DMS 273 treated with DMSO at 0.1 percent for 48 hours (cell line): ENCODE results near the gene SMAD3.
"Not testable (repeated sequence)": the region's sequence is repeated elsewhere in the genome, so short reads cannot be mapped to it uniquely, and the experiment has no call there.

Experiments
- DNase-seq: peaks from one replicate; lab custom pipeline; 2025; lab: John Stamatoyannopoulos, UW

SMAD3 gene

GRCh38 chr15:67063689-67064606 is 1.5 kb upstream of the SMAD3 start:
- DNase-seq, result no peak

GRCh38 chr15:67064607-67065530 is 533 bp upstream of the SMAD3 start:
- no peak for DNase-seq

- no peak for DNase-seq
These were observed 898 bp downstream of the SMAD3 start for GRCh38 chr15:67066041-67066958.

GRCh38 chr15:67066959-67067853 is 1.8 kb downstream of the SMAD3 start:
- DNase-seq, result peak; percentile 16

- DNase-seq, result no peak
These were observed 2.6 kb downstream of the SMAD3 start for GRCh38 chr15:67067930-67068551.

GRCh38 chr15:67068710-67069400 is 3.5 kb downstream of the SMAD3 start:
- no peak for DNase-seq

- no peak for DNase-seq
These were observed 4.7 kb downstream of the SMAD3 start for GRCh38 chr15:67070150-67070549.

- DNase-seq, result no peak
These were observed 5.7 kb downstream of the SMAD3 start for GRCh38 chr15:67070892-67071664.

- DNase-seq, result no peak
These were observed 7.0 kb downstream of the SMAD3 start for GRCh38 chr15:67072442-67072841.

- DNase-seq, result no peak
These were observed 7.6 kb downstream of the SMAD3 start for GRCh38 chr15:67072958-67073357.

- no peak for DNase-seq
These were observed 9.5 kb downstream of the SMAD3 start for GRCh38 chr15:67074886-67075229.

- not testable (repeated sequence) for DNase-seq
These were observed 10.2 kb downstream of the SMAD3 start for GRCh38 chr15:67075555-67076135.

GRCh38 chr15:67076147-67076843 is 10.9 kb downstream of the SMAD3 start:
- DNase-seq, result no peak

GRCh38 chr15:67077641-67078215 is 12.3 kb downstream of the SMAD3 start:
- no peak for DNase-seq

- no peak for DNase-seq
These were observed 14.0 kb downstream of the SMAD3 start for GRCh38 chr15:67079361-67079760.

GRCh38 chr15:67080118-67080899 is 14.9 kb downstream of the SMAD3 start:
- DNase-seq, result no peak
